GM21528 (cell line): ENCODE data around the gene ATP6V1B1.

Source experiments
- ATAC-seq: cut with Tn5 transposase; IDR thresholded peaks from one replicate; pipeline ENCODE4 v1.9.1; 2021; ENCODE audit warnings: mild to moderate bottlenecking, moderate library complexity; ENCODE audit not compliant: unreplicated experiment, low FRiP score

The ATP6V1B1 gene

GRCh38 chr2:70901227-70902066 lies 34.3 kb upstream of the ATP6V1B1 start:
- no peak for ATAC-seq

GRCh38 chr2:70902067-70902442 lies 33.6 kb upstream of the ATP6V1B1 start:
- ATAC-seq, result no peak

GRCh38 chr2:70902579-70902978 lies 33.1 kb upstream of the ATP6V1B1 start:
- ATAC-seq, result no peak

GRCh38 chr2:70903171-70903570 lies 32.5 kb upstream of the ATP6V1B1 start:
- ATAC-seq, result no peak

- ATAC-seq, result no peak
Measured at GRCh38 chr2:70903641-70904340, 31.9 kb upstream of the ATP6V1B1 start.

GRCh38 chr2:70904371-70905216 lies 31.1 kb upstream of the ATP6V1B1 start:
- ATAC-seq, result no peak

- ATAC-seq, result no peak
Measured at GRCh38 chr2:70905443-70906421, 30.0 kb upstream of the ATP6V1B1 start.

- no peak for ATAC-seq
Measured at GRCh38 chr2:70906439-70907005, 29.2 kb upstream of the ATP6V1B1 start.

GRCh38 chr2:70907130-70908057 lies 28.3 kb upstream of the ATP6V1B1 start:
- ATAC-seq, result no peak

- no peak for ATAC-seq
Measured at GRCh38 chr2:70916291-70916690, 19.4 kb upstream of the ATP6V1B1 start.

GRCh38 chr2:70918016-70918415 lies 17.7 kb upstream of the ATP6V1B1 start:
- ATAC-seq, result no peak

GRCh38 chr2:70919672-70920366 lies 15.9 kb upstream of the ATP6V1B1 start:
- no peak for ATAC-seq

GRCh38 chr2:70920367-70920715 lies 15.4 kb upstream of the ATP6V1B1 start:
- no peak for ATAC-seq

GRCh38 chr2:70921031-70921430 lies 14.7 kb upstream of the ATP6V1B1 start:
- ATAC-seq, result no peak

GRCh38 chr2:70921839-70922234 lies 13.9 kb upstream of the ATP6V1B1 start:
- ATAC-seq, result no peak

- no peak for ATAC-seq
Measured at GRCh38 chr2:70922235-70923234, 13.2 kb upstream of the ATP6V1B1 start.
